Suprapubic skin (tissue), 4 donors: Measurements from ENCODE around the gene CTNNBL1. TPM values are rescaled to one million over a fixed set of nuclear protein-coding genes. Genes with fewer than 3 reads are reported as not detected.

Experiments
- DNase-seq, 2 donors: peaks; one replicate each; pipeline ENCODE4 v3.0.0-alpha.2; 2019; ENCODE audit warnings: low spot score in 2 of 2
- H3K27ac ChIP-seq: fragments of 200-600 bp; sonication (generic); one replicate; pipeline ENCODE4 v1.5.1; 2019
- H3K27me3 ChIP-seq: fragments of 200-600 bp; sonication (generic); one replicate; pipeline ENCODE4 v1.5.1; 2019
- H3K36me3 ChIP-seq: fragments of 200-600 bp; sonication (generic); one replicate; pipeline ENCODE4 v1.5.1; 2019
- H3K4me1 ChIP-seq: fragments of 200-600 bp; sonication (generic); one replicate; pipeline ENCODE4 v1.5.1; 2019
- H3K4me3 ChIP-seq: fragments of 200-600 bp; sonication (generic); one replicate; pipeline ENCODE4 v1.5.1; 2019; ENCODE audit warnings: mild to moderate bottlenecking
- H3K9me3 ChIP-seq: fragments of 200-600 bp; sonication (generic); one replicate; pipeline ENCODE4 v1.5.1; 2019
- EP300 ChIP-seq: sonication (generic); formaldehyde crosslinking; IDR thresholded peaks from one replicate; pipeline ENCODE4 v1.6.1; 2017; ENCODE audit warnings: antibody characterized with exemption
- POLR2A ChIP-seq, 2 donors: fragments of 450-650 bp; IDR thresholded peaks; one replicate each; pipeline ENCODE4 v1.6.1; 2017; ENCODE audit warnings: antibody characterized with exemption in 2 of 2, mild to moderate bottlenecking in 2 of 2, moderate library complexity in 2 of 2
- POLR2AphosphoS5 ChIP-seq, 3 donors: sonication (generic); formaldehyde crosslinking; IDR thresholded peaks; one replicate each; pipeline ENCODE4 v1.6.1; 2017; ENCODE audit warnings: antibody characterized with exemption in 3 of 3
- WGBS: methylation state at CpG from one replicate; pipeline ENCODE4 v1.1.5; 2018; 5-methylcytosine and 5-hydroxymethylcytosine counted together
- total RNA-seq, 4 donors: library from RNA; depleted of rRNA; stranded (reverse); fragments of >200 nt; gene quantifications; one replicate each; pipeline ENCODE4 v1.1.0, GENCODE V29; 2016
- TF ChIP-seq, protein P1 (sequence below), 2 donors: fragments of 200-600 bp in 1 of 2; fragments of 450-650 bp in 1 of 2; sonication (generic) in 1 of 2; IDR thresholded peaks; one replicate each; pipeline ENCODE4 v1.5.1; 2016 to 2019; ENCODE audit warnings: antibody characterized with exemption in 2 of 2, mild to moderate bottlenecking in 1 of 2, moderate library complexity in 1 of 2

Gene CTNNBL1
- total RNA-seq, 4 donors from 2014 or later: 17.2 to 27.4 (median 26.1) TPM

DNA sequence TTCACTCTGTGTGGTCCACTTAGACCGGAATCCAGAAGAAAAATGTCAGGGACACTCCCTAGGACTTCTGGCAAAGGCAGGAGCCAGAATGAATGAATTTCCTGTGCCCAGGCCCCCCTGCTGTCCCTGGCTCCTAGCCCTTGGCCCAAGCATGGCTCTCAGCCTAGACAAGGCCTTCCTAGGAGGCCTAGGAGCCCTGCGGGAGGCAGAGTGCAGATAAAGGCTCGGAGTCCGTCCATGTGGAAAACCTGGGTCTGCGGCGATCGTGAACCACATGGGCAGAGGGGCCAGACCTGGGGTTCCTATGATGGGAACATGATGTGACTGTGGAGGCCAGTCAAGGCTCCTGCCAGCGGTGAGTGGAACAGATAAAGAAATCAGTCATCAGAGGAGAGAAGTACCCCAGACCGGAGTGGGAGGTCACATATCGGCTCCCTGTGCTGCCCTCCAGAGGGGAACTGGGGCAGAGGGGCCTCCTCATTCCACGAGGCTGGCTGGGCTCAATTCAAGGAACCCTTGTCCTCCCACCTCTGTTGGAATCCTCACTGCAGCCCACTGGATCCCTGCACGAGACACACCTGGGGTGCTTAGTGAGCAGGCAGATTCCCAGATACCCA lies 203.2 kb downstream of the CTNNBL1 start:
- no peaks in the 10 kb centered on the region for H3K36me3 ChIP-seq
- no peaks in the 10 kb centered on the region for H3K9me3 ChIP-seq
- peaks cover 16% of the 10 kb centered on the region for H3K27me3 ChIP-seq
- no peaks in the 10 kb centered on the region for H3K4me1 ChIP-seq
- no peak overlapping the region for H3K4me3 ChIP-seq
- 73% methylated on average over 8 of the region's 12 CpGs for WGBS
- TF ChIP-seq POLR2AphosphoS5 (IDR thresholded peaks at IDR 0.05) (no peak), POLR2A (IDR thresholded peaks at IDR 0.05) (no peak), EP300 (no peak)
- TF ChIP-seq, protein P1, sequence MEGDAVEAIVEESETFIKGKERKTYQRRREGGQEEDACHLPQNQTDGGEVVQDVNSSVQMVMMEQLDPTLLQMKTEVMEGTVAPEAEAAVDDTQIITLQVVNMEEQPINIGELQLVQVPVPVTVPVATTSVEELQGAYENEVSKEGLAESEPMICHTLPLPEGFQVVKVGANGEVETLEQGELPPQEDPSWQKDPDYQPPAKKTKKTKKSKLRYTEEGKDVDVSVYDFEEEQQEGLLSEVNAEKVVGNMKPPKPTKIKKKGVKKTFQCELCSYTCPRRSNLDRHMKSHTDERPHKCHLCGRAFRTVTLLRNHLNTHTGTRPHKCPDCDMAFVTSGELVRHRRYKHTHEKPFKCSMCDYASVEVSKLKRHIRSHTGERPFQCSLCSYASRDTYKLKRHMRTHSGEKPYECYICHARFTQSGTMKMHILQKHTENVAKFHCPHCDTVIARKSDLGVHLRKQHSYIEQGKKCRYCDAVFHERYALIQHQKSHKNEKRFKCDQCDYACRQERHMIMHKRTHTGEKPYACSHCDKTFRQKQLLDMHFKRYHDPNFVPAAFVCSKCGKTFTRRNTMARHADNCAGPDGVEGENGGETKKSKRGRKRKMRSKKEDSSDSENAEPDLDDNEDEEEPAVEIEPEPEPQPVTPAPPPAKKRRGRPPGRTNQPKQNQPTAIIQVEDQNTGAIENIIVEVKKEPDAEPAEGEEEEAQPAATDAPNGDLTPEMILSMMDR (IDR thresholded peaks at IDR 0.05): no peak
- H3K27ac ChIP-seq: no peak overlapping the region
- no peak for DNase-seq

DNA sequence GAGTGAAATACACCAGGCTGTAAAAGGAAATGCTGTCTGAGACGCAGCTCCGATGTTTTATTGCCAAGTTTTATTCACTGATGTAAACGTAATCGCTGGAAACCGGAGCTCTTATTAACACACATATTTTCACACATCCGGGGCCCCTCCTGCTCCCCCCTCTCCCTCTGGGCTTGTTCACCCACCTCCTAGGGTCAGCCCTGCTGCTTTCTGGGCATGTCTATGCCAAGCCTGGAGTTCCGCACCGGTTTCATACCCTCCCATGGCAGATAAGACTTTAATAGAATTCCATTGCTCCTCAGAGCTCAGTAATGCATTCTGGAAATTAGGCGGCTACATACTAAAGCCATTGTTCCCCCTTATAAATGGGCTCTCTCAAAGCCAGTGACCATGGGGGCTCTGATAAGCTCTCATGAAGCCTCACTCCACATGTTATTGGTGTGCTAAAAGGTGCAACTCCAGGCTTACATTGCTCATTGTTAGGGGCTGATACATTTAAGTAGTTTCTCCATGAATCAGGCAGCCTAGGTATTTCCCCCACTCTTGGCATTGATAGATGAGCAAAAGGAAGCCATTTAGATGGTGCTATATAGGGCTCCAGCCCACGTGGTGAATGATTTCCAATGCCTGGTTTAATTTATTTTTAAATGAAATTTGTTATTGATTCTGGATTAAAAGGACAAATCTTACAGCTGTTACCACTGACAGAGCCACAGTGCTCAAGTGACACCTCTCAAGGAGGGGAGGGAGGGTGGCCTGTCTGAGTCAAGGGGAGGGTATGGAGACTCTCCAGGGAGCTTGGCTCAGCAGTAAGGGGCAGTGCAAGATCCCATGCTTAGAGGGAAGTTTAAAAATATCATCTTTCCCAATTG lies 204.6 kb downstream of the CTNNBL1 start:
- peaks cover 13% of the 10 kb centered on the region for H3K4me1 ChIP-seq
- H3K4me3 ChIP-seq: no peak overlapping the region
- no peaks in the 10 kb centered on the region for H3K9me3 ChIP-seq
- H3K27ac ChIP-seq: no peak overlapping the region
- 45% methylated on average over 10 of the region's 10 CpGs for WGBS
- H3K27me3 ChIP-seq: peaks cover 30% of the 10 kb centered on the region
- no peak for DNase-seq
- TF ChIP-seq POLR2A (IDR thresholded peaks at IDR 0.05) (no peak), POLR2AphosphoS5 (IDR thresholded peaks at IDR 0.05) (no peak), EP300 (no peak)
- TF ChIP-seq, protein P1 (IDR thresholded peaks at IDR 0.05): no peak
- H3K36me3 ChIP-seq: no peaks in the 10 kb centered on the region

DNA sequence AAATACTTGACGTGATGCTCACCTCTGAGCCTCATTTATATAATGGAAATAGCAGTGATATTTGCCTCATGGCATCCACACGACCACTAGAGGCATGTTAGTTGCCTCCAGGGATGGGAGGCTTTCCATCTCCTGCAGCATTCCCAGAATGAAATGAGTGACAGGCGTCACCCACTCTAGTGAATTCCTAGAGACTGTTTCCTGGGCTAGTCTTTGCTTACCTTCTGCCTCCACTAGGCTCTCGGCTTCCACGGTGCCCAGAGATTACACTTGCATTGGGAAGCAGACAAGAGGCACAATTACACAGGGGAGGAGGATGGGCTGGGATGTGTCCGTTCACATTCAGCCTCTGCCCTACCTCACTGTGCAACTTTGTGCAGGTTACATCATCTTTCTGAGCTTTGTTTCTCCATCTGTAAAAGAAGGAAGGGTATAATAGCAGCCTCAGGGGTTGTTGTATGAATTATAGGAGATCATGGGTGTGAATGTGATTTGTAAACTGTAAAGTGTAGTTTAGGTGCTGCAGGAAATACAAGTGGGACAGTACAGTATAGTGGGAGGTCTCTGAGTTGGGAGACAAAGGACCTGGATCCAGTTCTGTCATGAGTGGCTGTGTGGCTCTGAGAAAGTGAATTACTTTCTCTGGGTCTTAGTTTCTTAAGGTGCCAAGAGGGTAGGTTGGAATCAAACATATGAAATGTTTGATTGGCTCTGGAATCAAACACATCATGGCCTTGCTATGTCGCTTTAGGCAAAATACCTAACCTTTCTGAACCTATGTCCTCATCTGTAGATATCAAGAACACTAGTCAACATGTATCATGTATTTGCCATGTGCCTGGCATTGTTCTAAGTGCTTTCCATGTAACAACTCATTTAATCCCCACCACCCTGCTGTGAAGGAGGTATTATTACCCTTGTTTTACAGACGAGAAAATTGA lies 205.5 kb downstream of the CTNNBL1 start:
- WGBS: 49% methylated on average over 8 of the region's 8 CpGs
- no peak overlapping the region for H3K4me3 ChIP-seq
- no peak overlapping the region for H3K27ac ChIP-seq
- no peaks in the 10 kb centered on the region for H3K36me3 ChIP-seq
- TF ChIP-seq, protein P1 (IDR thresholded peaks at IDR 0.05): no peak
- TF ChIP-seq EP300: no peak
- no peak for TF ChIP-seq POLR2AphosphoS5 (IDR thresholded peaks at IDR 0.05)
- TF ChIP-seq POLR2A (IDR thresholded peaks at IDR 0.05): no peak
- peaks cover 13% of the 10 kb centered on the region for H3K4me1 ChIP-seq
- no peaks in the 10 kb centered on the region for H3K9me3 ChIP-seq
- no peak for DNase-seq
- peaks cover 39% of the 10 kb centered on the region for H3K27me3 ChIP-seq

DNA sequence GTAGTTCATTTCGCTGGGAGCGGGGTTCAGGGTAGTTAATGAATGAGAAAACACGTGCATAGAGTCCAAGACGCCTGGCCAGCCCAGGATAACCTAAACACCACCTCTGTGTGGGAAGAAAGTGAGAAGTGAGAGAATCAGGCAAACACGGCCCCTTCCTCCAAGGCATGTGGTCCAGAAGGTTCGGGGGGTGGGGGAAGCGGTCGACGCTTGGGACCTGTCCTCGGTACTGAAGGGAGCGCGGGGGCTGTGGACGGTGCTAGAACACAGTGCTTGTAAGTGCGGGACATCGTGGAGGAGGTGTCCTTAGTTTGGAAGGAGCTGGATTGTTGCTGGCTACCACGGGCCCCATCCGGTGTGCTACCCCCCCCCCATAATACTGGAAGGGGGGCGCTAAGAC lies 207.4 kb downstream of the CTNNBL1 start:
- no peak for TF ChIP-seq POLR2A (IDR thresholded peaks at IDR 0.05)
- TF ChIP-seq POLR2AphosphoS5 (IDR thresholded peaks at IDR 0.05): no peak
- TF ChIP-seq, protein P1 (IDR thresholded peaks at IDR 0.05): no peak
- no peak for TF ChIP-seq EP300
- no peak for DNase-seq
- H3K4me1 ChIP-seq: peaks cover 13% of the 10 kb centered on the region
- no peak overlapping the region for H3K4me3 ChIP-seq
- no peaks in the 10 kb centered on the region for H3K36me3 ChIP-seq
- WGBS: 49% methylated on average over 18 of the region's 18 CpGs
- H3K27me3 ChIP-seq: peaks cover 58% of the 10 kb centered on the region
- no peak overlapping the region for H3K27ac ChIP-seq
- H3K9me3 ChIP-seq: no peaks in the 10 kb centered on the region
